Measurements from ENCODE around the gene PPIF. TPM values are rescaled to one million over a fixed set of nuclear protein-coding genes. Genes with fewer than 3 reads are reported as not detected.

The PPIF gene
- total RNA-seq, 4 donors from 2014 or later, result 34.2 to 141 (median 94.5) TPM

DNA sequence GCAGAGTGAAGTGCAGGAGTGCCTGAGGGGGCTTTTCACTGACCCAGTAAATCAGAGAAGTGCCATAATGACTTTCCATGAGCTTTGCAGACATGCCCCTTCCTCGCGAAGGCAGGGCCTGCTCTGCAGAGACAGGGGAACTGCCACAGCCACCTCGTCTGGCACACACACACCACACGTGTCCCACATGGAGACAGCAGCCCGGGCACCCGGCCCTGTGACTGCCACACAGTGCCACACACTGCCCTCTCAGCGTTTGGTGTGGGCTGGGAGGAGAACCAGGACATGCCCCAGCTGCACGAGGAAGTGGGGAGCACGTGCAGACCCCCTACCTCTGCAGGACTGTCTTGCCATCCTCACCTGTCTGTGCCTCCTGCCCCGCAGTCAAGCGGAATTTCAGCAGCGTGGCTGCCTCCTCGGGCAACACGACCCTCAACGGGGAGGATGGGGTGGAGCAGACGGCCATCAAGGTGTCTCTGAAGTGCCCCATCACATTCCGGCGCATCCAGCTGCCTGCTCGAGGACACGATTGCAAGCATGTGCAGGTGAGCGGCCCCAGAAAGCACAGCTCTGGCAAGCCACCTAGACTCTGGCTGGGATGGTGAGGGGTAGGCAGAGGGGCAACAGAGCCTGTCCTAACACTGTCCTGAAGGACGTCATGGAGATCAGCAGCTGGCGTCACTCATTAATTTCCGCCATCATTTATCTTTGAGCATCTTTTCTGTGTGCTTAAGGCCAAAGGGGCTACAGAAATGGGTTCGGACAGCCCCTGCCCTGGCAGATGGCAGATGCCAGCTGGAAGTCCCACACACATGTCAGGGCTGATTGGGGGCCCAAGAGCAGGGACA is 43.4 kb upstream of the PPIF start:
- TF ChIP-seq, protein P1, sequence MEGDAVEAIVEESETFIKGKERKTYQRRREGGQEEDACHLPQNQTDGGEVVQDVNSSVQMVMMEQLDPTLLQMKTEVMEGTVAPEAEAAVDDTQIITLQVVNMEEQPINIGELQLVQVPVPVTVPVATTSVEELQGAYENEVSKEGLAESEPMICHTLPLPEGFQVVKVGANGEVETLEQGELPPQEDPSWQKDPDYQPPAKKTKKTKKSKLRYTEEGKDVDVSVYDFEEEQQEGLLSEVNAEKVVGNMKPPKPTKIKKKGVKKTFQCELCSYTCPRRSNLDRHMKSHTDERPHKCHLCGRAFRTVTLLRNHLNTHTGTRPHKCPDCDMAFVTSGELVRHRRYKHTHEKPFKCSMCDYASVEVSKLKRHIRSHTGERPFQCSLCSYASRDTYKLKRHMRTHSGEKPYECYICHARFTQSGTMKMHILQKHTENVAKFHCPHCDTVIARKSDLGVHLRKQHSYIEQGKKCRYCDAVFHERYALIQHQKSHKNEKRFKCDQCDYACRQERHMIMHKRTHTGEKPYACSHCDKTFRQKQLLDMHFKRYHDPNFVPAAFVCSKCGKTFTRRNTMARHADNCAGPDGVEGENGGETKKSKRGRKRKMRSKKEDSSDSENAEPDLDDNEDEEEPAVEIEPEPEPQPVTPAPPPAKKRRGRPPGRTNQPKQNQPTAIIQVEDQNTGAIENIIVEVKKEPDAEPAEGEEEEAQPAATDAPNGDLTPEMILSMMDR (IDR thresholded peaks at IDR 0.05), result no peak
- ATAC-seq (ENCODE audit: low FRiP score), result no peak

DNA sequence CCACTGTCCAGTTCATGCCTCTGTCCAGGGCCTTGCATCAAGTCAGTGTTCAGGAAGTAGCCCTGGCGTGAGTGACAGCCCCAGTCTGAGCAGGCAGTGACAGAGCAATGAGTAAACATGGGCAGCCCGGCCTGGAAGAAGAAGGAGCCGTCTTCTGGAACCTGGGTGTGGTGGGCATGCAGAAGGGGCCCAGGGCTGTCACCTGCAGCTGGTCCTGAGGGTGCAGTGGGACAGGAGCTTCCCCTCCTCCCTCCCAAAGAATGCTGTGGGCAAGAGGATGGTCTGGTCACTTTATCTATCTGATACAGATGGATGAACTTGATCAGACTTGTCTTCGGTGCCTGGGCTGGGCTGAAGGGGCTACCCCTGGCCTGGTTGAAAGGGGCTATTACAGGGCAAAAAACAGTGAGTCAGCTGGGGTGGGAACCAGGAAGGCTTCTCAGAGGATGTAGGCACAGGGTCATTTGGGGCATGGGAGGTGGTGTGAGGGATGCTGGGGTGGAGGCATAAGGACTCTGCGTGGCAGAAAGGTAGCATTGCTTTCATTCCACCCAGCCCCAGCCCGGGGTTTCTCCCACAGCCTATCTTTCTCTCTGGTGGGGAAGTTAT is 42.7 kb upstream of the PPIF start:
- TF ChIP-seq, protein P1 (IDR thresholded peaks at IDR 0.05), result no peak
- DNase-seq (ENCODE audit: low spot score), result no peak
- ATAC-seq (ENCODE audit: low FRiP score), result no peak

More for the DNA sequence above, 43.4 kb upstream of the PPIF start:
- DNase-seq (ENCODE audit: low spot score), result no peak

DNA sequence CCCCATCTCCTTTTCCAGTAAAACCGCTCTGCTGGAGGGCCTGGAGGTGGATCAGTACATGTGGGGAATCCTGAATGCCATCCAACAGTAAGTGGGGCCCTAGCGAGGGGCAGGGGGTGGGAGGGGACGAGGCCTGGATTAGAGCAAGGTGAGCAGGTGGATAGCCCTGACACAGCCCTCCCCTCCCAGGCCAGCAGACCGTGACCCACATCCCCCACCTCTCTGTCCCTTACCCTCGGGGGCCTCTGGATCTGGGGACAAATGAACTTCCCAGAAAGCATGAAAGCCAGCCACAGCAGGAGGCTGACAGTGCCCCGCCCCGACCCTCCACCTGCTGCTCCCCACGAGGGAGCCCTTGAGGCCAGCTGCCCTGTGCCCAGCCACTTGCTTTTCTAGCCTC is 41.8 kb upstream of the PPIF start:
- no peak for DNase-seq (ENCODE audit: low spot score)
- TF ChIP-seq, protein P1 (IDR thresholded peaks at IDR 0.05), result no peak
- no peak for ATAC-seq (ENCODE audit: low FRiP score)

DNA sequence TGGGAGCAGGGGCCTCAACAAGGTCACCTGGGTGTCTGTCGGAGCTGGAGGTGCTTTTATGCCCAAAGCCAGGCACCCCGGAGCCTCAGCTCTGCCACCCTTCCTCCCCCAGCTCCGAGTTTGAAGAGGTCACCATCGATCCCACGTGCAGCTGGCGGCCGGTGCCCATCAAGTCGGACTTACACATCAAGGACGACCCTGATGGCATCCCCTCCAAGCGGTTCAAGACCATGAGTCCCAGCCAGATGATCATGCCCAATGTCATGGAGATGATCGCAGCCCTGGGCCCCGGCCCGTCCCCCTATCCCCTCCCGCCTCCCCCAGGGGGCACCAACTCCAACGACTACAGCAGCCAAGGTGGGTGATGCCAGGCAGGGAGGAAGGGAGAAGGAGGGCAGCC is 41.3 kb upstream of the PPIF start:
- TF ChIP-seq, protein P1 (IDR thresholded peaks at IDR 0.05), result no peak
- no peak for ATAC-seq (ENCODE audit: low FRiP score)

DNA sequence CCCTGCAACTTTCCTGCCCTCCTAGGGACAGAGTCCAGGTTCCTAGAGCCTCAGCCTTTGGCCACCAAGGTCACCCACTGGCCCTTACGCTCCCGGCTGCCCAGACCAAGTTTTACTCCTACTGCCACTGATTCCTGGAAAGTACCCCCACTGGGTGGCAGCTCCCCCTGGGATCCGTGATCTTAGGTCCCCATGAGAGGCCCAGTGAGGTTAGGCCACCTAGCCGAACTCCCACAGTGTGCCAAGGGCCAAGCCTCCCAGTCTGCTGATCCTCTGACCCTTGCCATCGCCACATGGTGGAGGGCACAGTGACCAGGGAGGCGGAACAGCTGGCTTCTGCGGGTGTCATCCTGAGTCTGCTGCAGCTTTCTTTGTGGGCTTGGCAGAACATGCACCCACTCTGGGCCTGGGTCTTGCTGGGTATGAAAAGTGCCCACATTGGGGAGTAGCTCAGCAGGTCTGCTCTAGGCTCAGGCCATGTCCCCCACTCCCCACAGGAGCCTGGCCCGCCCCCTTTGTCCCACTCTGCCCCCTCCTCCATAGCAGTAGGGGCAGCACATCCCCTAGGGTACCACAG is 40.5 kb upstream of the PPIF start:
- ATAC-seq (ENCODE audit: low FRiP score) (no peak), DNase-seq (ENCODE audit: low spot score) (no peak)
- TF ChIP-seq, protein P1 (IDR thresholded peaks at IDR 0.05), result no peak

More for the DNA sequence above, 41.3 kb upstream of the PPIF start:
- DNase-seq (ENCODE audit: low spot score), result no peak

DNA sequence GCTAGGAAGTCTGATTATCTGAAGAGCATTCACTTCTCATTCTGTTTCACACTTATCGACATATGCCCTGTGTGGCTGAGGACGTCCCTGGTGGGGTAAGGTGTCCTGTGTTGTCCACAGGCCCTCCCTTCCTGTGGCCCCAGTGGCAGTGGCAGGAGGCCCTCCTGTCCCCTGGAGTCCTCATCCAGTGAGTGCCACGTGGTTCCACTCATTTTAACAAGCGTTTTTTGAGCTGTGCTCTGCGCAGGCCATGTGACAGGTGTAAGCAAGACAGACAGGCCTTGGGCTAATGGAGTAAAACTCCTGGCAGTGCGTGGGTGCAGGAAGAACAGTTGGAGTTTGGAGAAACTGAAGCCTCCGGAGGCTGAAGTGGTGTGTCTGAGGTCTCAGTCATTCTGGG is 39.3 kb upstream of the PPIF start:
- ATAC-seq (ENCODE audit: low FRiP score), result no peak
- no peak for DNase-seq (ENCODE audit: low spot score)
- TF ChIP-seq, protein P1 (IDR thresholded peaks at IDR 0.05), result no peak

Measured in omental fat pad (tissue), 4 donors.